Measurements from ENCODE around the gene PREPL. TPM values are rescaled to one million over a fixed set of nuclear protein-coding genes. Genes with fewer than 3 reads are reported as not detected.
"Not testable (repeated sequence)": the region's sequence is repeated elsewhere in the genome, so short reads cannot be mapped to it uniquely, and the experiment has no call there.

Gene PREPL
- total RNA-seq, 4 donors from 2014 or later = 16.9 to 26.1 (median 22.5) TPM

DNA sequence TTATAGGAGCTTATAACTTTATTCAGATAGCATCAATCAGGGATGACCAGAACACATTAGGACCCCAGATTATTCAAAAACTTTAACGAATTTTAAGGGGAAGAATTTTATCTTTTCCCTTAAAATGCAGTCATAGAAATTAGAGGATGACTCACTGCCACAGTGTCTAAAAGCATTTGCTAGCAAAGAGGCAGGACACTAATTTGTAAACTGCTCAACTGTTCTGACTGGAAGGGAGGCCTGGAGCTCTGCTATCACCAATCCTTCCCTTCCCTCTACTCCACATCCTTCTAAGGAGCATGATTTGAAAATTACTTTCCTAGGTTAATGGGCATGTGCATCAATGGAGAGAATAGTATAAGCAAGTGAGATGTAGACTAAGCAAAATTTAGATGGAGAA, 40.5 kb downstream of the PREPL start:
- intact Hi-C loops (cut with DNase I; ENCODE audit: low total_unique reads) = no loop called here
- DNase-seq (ENCODE audit: low spot score in 2 of 2) = no peak
- H3K4me3 ChIP-seq (ENCODE audit: low read depth, poor library complexity, severe bottlenecking) = no peak overlapping the region
- TF ChIP-seq POLR2A (IDR thresholded peaks at IDR 0.05) = no peak
- TF ChIP-seq, protein P1, sequence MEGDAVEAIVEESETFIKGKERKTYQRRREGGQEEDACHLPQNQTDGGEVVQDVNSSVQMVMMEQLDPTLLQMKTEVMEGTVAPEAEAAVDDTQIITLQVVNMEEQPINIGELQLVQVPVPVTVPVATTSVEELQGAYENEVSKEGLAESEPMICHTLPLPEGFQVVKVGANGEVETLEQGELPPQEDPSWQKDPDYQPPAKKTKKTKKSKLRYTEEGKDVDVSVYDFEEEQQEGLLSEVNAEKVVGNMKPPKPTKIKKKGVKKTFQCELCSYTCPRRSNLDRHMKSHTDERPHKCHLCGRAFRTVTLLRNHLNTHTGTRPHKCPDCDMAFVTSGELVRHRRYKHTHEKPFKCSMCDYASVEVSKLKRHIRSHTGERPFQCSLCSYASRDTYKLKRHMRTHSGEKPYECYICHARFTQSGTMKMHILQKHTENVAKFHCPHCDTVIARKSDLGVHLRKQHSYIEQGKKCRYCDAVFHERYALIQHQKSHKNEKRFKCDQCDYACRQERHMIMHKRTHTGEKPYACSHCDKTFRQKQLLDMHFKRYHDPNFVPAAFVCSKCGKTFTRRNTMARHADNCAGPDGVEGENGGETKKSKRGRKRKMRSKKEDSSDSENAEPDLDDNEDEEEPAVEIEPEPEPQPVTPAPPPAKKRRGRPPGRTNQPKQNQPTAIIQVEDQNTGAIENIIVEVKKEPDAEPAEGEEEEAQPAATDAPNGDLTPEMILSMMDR (IDR thresholded peaks at IDR 0.05) = no peak
- 81 to 85% methylated on average over 1 of the region's 1 CpG for WGBS, 2 donors

DNA sequence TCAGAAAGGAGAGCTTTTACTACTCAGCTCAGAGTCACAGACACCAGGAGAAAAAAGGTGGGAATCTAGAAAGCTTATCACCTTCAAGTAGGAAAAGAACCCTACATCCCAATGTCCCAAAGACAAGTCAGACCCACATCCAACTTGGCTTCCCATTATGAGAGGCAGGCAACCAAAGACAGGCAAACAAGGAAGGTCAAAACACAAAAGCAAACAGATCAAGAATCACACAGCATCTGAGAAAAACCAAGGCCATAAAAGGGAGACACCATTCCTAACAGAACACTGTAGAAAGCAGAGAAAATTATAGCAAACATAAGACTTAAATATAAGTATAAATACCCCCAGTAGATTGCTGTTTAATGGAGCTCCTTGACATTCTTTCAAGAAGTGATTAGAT, 45.3 kb downstream of the PREPL start:
- intact Hi-C loops (cut with DNase I; ENCODE audit: low total_unique reads) = no loop called here
- TF ChIP-seq, protein P1 (IDR thresholded peaks at IDR 0.05) = no peak
- no peak for TF ChIP-seq POLR2A (IDR thresholded peaks at IDR 0.05)
- no peak overlapping the region for H3K4me3 ChIP-seq (ENCODE audit: low read depth, poor library complexity, severe bottlenecking)
- DNase-seq (ENCODE audit: low spot score in 2 of 2) = no peak

DNA sequence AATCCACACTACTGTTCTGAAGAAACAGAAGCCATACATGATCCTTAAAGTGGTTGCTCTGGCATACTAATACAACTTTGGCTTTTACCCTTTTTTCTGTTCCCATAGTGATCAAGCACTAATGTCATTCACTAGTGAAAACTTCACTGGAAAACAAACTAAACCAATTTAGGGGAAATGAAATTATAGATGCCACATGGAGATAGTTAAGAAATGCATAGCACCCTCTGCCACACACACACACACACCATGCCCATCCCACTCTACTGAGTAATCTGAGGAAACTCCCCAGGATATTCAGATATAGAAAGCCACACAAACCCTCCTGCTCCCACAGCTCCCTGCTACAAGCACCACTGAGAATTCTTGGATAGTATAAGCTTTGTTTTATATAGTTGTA, 46.9 kb downstream of the PREPL start:
- intact Hi-C loops (cut with DNase I; ENCODE audit: low total_unique reads) = no loop called here
- no peak overlapping the region for H3K4me3 ChIP-seq (ENCODE audit: low read depth, poor library complexity, severe bottlenecking)
- TF ChIP-seq POLR2A (IDR thresholded peaks at IDR 0.05) = no peak
- TF ChIP-seq, protein P1 (IDR thresholded peaks at IDR 0.05) = no peak
- DNase-seq (ENCODE audit: low spot score in 2 of 2) = no peak

DNA sequence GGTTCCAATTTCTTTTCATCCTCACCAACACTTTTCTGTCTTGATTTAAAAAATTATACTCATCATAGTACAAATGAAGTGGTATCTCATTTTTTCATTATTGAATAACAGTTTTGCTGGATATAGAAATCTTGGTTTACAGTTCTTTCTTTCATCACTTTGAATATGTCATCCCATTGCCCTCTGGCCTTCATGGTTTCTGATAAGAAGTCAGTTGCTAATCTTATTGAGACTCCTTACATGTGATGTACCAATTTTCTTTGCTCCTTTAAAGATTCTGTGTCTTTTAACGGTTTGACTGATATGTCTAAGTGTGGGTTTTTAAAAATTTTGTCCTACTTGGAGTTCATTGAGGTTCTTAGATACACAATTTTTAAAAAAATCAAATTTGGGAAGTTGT, 51.0 kb downstream of the PREPL start:
- no peak overlapping the region for H3K4me3 ChIP-seq (ENCODE audit: low read depth, poor library complexity, severe bottlenecking)
- WGBS, 2 donors = 97 to 100% methylated on average over 1 of the region's 1 CpG
- intact Hi-C loops (cut with DNase I; ENCODE audit: low total_unique reads) = no loop called here
- TF ChIP-seq POLR2A (IDR thresholded peaks at IDR 0.05) = no peak
- TF ChIP-seq, protein P1 (IDR thresholded peaks at IDR 0.05) = no peak
- DNase-seq (ENCODE audit: low spot score in 2 of 2) = no peak

DNA sequence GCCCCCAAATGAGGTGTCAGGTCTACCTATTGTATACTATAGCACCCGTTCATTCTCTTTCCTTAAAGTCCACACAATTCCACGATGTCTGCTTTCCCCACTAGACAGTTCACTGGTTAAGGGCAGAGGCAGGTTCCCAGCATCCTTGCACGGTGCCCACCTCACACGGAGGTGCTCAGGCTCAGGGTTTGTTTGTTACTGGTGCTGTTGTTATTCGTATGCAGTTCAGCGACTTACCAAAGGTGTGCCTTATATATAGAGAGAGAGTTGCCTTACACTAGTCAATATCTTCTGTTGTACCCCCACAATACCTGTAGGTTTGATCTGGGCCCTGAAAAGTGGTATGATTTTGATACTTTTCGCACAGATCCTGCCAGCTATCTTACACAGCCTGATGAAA, 55.4 kb downstream of the PREPL start:
- no peak overlapping the region for H3K4me3 ChIP-seq (ENCODE audit: low read depth, poor library complexity, severe bottlenecking)
- TF ChIP-seq POLR2A (IDR thresholded peaks at IDR 0.05) = no peak
- TF ChIP-seq, protein P1 (IDR thresholded peaks at IDR 0.05) = no peak
- intact Hi-C loops (cut with DNase I; ENCODE audit: low total_unique reads) = no loop called here
- 74 to 75% methylated on average over 7 of the region's 7 CpGs for WGBS, 2 donors
- no peak for DNase-seq (ENCODE audit: low spot score in 2 of 2)

DNA sequence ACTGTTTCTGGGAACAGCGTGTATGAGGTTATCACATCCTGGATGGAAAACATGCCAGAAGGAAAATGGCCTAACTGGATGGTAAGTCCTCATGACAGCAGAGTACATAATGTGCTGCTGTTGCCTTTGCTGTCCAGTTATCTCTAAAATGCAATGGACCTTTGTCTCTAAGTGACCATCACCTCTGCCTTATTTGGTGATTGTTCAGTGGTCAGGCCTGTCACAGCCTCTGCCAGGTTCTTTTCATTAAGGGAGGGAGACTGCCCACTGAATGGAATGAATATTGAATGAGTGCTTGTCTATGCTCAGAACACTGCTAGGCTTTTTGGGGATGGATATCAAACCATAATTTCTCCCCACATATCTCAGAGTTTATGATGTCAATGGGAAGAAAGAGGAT, 57.0 kb downstream of the PREPL start:
- no peak overlapping the region for H3K4me3 ChIP-seq (ENCODE audit: low read depth, poor library complexity, severe bottlenecking)
- intact Hi-C loops (cut with DNase I; ENCODE audit: low total_unique reads) = no loop called here
- no peak for DNase-seq (ENCODE audit: low spot score in 2 of 2)
- 87 to 100% methylated on average over 1 of the region's 1 CpG for WGBS, 2 donors
- TF ChIP-seq, protein P1 (IDR thresholded peaks at IDR 0.05) = no peak
- TF ChIP-seq POLR2A (IDR thresholded peaks at IDR 0.05) = no peak

DNA sequence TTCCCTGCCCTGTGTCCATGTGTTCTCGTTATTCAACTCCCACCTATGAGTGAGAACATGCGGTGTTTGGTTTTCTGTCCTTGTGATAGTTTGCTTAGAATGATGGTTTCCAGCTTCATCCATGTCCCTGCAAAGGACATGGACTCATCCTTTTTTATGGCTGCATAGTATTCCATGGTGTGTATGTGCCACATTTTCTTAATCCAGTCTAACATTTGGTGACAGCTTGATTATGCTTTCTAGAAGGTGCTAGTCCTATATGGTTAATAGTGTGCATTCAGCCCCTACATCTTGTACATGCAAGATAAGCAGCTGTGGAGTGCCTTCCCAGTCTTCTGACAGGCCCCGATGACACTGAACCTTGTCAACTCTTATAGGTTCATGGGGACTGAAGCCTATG, 57.5 kb downstream of the PREPL start:
- WGBS, 2 donors = 93 to 100% methylated on average over 3 of the region's 3 CpGs
- DNase-seq (ENCODE audit: low spot score in 2 of 2); intact Hi-C loops (cut with DNase I; ENCODE audit: low total_unique reads); H3K4me3 ChIP-seq (ENCODE audit: low read depth, poor library complexity, severe bottlenecking): not testable (repeated sequence)

All from lower leg skin (tissue), 4 donors.